Measurements from ENCODE around the gene DDX10.

The DDX10 gene

DNA sequence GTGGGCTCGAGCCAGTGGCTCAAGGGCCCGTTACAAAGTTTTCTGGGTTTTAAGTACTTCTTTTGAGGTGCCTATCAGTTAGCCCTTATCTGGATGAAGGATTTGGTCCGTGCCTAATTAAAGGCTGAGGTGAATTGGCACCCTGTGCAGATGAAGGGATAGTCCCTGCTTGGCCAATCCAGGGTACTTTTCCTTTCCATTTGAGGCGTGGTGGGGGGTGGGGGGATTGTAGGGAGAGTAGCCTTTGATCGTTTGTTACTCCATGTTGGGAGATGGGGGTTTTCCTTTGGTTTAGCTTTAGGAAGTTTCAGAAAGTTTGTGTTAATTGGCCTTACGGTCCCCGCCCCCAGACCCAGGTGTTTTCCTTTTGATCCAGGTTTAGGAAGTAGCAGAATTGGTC, 170.8 kb downstream of the DDX10 start:
- FAIRE-seq, result no peak

DNA sequence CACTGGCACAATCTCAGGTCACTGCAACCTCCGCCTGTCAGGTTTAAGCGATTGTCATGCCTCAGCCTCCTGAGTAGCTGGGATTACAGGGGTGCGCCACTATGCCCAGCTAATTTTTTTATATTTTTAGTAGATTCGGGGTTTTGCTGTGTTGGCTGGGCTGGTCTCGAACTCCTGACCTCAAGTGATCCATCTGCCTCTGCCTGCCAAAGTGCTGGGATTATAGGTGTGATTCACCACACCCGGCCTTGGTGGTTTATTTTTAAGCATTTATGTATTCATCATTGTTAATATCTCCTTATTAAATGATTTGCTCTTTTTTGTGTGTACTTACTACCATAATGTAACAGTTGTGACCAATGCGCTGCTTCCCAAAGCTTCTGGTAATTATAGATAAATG, 171.7 kb downstream of the DDX10 start:
- FAIRE-seq, result no peak

DNA sequence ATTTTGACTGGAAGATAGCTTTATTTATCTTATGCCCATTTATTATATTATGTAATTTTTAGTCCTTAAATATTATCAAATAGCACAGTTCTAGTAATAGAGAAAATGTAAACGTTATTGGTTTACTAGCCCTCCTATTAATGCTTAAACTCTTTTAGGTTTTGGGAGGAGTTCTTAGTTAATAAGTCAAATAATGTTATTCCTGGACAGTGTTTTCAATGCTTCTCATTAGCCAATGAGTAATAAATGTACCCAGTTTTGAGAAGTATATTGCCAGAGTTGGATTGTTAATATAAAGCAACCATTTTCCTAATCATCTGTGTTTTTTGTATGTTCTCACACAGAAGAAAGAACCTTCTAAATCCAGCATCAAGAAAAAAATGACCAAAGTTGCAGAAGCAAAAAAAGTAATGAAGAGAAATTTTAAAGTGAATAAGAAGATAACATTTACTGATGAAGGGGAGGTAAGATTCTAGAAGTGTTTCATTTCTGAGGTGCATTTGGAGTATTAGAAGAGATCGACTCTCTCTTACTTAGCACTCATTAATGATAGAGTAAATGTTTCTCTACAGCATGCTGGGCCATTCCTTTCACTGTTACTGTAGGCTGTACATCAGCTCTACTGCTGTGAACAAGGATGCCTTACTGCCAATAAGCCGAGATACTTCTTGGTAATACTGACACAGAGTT, 173.4 kb downstream of the DDX10 start:
- no peak for FAIRE-seq

DNA sequence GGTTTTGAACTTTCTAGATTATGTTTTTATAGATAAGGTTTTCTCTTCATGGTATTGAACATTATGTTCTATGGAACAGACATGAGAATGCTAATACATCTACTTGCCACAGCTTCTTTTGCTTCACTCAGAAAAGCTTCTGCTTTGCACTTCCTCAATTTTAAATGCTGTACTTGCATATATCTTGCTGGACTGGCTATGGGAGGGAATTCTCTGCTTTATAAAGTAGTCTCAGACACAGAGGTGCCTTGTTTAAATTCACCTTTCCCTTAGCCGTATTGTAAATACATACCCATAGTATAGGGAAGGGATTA, 173.9 kb downstream of the DDX10 start:
- no peak for FAIRE-seq

DNA sequence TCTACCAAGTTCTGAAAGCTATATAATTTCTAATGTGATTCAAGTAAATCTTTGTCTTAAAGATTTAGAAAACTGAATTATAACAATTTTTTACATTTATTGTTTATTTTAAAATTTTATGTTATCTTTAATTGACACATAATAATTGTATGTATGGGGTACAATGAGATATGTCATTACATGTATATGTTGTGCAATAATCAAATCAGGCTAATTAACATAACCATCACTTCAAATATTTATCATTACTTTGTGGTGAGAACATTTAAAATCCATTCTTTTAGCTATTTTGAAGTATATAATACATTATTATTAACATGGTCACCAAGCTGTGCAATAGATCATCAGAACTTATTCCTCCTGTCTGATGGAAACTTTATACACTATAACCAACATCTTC, 181.1 kb downstream of the DDX10 start:
- FAIRE-seq, result peak; percentile 30

DNA sequence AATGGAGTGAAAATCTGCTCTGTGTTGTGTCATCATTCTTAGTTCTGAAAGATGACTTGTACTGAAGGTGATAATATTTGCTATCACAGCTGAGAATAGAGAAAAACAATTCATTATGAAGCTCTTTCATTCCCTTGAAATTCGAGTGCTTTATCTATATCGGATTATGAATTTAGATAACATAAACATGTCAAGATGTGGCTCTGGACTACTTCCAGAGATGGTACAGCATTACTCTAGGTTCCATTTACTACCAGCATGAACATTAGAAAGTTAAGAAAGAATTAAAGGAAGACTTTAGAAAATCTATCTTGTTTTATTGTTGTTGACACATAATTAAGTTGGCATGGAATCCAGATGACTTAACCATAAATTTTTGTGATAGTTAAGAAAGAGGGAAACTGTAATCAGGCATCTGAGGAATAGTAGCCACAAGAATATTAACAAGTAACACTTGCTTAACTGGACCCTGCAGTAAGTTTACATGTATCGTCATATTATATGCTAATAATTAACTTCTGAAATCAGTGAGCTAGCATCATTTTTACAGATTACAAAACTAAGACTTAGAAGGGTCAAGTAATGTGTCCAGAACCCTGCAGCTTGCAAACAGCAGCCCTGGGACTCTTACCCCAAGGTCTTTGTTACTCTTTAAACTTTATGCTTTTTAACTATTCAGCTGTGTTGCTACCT, 182.6 kb downstream of the DDX10 start:
- FAIRE-seq, result no peak

GRCh38 chr11:108851781-108852180, 186.9 kb downstream of the DDX10 start:
- FAIRE-seq, result no peak

- FAIRE-seq, result no peak
Measured at GRCh38 chr11:108852701-108853100, 187.8 kb downstream of the DDX10 start.

GRCh38 chr11:108853151-108853550, 188.3 kb downstream of the DDX10 start:
- no peak for FAIRE-seq

DNA sequence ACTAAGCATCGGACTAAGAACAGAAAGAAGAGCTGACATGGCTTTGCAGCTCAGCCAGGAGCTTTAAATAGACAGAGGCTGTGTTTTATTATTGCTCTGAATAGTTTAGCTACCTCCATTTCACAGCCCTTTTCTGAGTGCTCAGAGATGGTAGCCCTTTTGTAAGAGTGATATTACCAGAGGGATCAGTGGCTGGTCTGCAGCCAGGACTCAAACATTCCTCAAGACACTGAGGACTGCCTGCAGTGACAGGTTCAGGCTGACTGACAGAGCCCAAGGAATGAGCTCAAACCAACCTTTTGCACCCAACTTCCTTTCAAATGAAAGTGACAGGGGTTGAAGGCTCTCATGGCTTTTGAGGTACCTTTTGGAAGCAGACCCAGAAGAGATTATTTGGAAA, 189.0 kb downstream of the DDX10 start:
- no peak for FAIRE-seq

DNA sequence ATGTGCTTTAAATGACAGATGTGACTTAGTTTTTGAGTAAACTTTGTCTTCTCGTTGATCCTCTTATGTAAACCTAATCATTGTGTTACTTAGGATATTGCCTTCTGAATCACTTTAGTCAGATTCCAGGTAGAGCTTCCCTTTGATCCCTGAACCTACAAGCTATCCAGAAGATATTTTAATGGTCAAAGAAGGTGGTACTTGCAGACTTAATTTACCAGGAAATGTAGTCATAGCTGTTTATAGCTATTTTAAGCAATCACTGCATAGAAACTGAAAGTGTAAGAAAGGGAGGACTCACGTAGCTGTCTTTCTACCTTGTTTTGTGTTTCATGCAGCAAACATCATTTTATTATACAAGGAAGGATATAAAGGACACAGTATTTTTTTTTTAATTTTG, 189.5 kb downstream of the DDX10 start:
- FAIRE-seq, result no peak

- no peak for FAIRE-seq
Measured at GRCh38 chr11:108857382-108857781, 192.5 kb downstream of the DDX10 start.

DNA sequence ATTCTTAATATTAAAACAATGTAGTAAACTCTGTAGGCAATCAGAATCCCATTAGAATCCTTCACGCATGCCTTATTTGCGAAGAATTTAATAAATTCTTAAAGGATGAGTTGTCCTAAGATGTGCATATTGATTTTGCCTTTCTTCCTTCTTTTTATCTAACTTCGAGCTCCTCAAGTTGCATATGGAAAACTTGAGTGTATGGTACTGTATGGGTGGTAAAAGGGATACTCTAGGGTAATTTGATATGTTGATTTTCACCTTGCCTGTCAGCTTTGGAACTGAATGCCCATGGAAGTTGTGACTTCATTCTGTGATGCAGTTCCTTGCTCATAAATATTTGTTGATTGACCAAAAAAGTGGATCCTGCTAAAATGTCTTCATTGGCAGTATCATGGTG, 193.8 kb downstream of the DDX10 start:
- no peak for FAIRE-seq

DNA sequence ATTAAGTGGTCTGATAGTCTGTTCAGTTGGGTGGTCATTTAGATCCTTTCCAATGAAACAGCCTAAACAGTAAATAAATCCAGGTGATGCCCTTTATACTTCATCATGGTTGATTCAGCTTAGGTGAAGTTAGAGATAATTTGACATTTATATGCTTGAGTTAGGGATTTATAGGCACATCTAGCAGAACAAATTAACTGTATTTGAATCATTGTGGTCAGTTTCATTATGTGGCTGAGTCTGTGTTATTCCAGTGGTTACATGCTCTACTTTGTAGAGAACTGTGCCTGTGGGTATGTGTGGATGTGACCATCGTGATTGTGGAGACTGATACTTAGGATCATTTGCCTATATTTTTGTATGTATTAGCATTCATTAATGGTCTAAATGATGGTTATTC, 194.6 kb downstream of the DDX10 start:
- FAIRE-seq, result no peak

DNA sequence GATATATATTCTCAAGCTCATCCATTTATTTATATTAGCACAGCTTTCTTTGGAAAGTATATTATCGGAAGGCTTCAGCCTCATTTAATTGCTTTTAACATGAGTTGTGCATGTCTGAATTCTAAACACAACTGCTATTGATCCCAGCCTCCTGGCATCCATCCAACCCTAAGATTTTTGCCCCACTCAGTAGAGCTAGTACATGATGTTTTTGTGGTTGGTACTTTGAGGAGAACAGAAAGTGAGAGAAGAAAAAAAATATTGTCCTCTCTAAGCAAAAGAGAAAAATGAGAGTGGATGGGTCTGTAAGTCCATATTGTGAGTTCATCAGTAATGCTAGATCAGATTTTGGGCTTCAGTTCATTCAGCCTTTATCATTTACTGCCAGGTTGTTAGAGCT, 198.7 kb downstream of the DDX10 start:
- FAIRE-seq, result no peak

- FAIRE-seq, result no peak
Measured at GRCh38 chr11:108865406-108865805, 200.5 kb downstream of the DDX10 start.

- no peak for FAIRE-seq
Measured at GRCh38 chr11:108866781-108867180, 201.9 kb downstream of the DDX10 start.

DNA sequence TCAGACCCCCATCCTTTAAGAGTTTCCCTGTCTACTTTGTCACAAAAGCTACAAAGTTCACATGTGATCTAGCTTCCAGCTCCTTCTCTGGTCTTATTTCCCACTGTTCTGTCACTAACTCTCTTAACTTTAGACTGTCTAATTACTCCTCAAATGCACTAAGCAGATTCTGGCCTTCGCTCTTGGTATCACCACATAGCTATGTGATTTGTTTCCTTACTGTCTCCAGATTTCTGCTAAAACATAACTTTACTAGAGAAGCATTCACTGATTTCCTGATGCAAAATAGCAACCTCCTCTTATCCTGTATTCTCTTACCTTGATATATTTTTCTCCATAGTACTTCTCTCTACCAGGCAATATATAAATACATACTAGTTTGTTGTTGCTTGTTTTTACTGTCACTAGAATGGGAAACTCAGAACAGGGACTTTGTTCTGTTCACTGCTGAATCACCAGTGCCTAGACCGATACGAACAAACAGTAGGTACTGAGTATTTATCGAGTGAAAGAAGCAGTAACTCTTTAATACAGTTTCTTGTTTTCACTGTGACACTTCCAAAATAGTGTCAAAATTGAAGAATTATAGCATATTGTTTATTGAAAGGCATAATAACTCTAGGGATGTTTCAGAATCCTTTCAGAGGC, 205.6 kb downstream of the DDX10 start:
- FAIRE-seq, result no peak

DNA sequence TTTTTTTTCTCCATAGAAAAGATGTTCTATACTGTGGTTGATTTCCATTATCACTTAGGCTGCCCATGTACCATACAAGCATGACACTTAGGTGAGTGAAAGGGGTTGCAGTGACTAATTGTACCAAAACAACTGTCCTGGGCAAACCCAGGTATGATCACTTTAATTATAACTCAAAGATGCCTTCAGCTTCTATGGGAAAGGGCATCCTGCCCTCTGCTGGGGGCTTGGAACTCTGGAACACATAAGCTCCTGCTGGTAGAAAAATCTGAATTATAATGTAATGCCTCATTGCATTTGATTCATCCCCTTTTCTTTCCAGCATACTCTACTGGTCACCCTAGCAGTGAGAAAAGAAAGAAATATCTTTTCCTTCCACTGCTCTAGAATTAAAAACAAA, 206.3 kb downstream of the DDX10 start:
- no peak for FAIRE-seq

GRCh38 chr11:108871867-108872266, 207.0 kb downstream of the DDX10 start:
- FAIRE-seq, result no peak

DNA sequence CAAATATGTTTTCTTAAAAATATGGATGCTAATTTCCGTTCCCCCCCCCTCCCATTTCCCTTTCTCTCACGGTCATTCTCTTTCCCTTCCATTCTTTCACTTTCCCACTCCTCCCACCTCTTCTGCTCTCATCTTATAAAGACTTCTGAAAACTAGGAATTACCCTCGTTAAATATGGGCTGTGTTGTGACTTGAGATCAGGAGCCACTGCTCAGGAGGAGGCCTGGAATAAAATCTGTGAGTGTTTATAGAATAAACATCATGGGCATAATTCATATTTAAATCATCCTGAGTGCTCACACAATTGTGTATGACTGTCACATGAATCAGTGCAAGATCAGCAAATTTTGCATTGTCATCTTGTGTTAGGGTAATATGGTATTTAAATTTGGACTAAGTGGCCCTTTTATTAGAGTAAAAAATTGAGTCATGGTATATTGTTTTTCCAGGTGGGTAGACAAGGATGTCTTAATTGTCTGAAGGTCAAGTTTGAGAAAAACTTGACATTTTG, 208.0 kb downstream of the DDX10 start:
- no peak for FAIRE-seq

- no peak for FAIRE-seq
Measured at GRCh38 chr11:108873310-108873709, 208.4 kb downstream of the DDX10 start.

DNA sequence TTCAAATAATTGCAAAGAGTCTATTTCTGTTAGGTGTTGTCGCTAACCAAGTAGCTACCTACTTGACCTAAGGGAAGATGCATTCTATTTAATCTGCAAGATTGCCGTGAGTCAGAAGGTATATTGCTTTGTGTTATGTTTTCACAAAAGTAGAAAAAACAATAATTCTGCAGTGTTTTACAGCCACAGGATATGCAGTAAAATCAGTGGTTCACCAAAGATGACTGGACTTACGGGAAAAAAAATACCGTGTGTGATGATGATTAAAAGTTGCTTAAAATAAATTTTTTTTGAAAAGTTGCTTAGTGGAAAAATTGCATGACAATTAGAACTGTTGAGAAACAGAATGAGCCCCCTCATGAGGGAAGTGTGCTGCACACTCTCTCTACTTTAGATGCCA, 209.1 kb downstream of the DDX10 start:
- FAIRE-seq, result no peak

DNA sequence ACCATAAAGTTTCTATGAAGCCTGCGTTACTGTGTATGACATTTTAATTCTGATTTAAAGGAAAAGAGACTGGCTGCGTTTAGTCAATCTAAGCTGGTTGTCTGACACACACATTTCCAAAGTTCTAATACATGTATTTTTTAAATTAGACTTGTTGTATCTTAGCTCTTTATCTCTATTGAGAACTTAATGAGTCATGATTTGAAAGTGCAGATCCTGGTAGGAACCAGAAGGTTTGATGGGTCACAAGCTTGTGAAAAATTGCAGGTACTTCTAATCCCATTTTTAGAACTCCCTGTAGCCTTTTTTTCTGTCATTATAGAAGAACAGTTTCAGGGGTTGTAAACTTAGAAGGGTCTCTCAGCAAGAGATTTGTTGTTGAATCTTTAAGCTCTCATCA, 210.3 kb downstream of the DDX10 start:
- FAIRE-seq, result no peak
